ENCODE data around the gene PRDM16.

DNA sequence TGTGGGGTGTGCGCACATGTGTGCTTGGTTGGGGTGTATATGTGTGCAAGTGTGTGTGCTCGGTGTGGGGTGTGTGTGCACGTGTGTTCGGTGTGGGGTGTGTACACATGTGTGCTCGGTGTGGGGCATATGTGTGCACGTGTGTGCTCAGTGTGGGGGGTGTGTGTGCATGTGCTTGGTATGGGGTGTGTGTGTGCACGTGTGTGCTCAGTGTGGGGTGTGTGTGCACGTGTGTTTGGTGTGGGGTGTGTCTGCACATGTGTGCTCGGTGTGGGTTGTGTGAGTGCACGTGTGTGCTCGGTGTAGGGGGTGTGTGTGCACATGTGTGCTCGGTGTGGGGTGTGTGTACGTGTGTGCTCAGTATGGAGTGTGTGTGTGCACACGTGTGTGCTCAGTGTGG, 77.5 kb downstream of the PRDM16 start:
- no peak for TF ChIP-seq CTCF (conservative IDR thresholded peaks at IDR 0.05; ENCODE audit: low read length)
- TF ChIP-seq EZH2phosphoT487 (IDR thresholded peaks at IDR 0.05; ENCODE audit: borderline replicate concordance): no peak
